OCI-M1 (cell line): ENCODE measurements around the gene HIP1.
"Not testable (repeated sequence)": the region's sequence is repeated elsewhere in the genome, so short reads cannot be mapped to it uniquely, and the experiment has no call there.

Experiments
- DNase-seq: peaks from one replicate; lab custom pipeline; 2025; lab: John Stamatoyannopoulos, UW

The HIP1 gene

DNA sequence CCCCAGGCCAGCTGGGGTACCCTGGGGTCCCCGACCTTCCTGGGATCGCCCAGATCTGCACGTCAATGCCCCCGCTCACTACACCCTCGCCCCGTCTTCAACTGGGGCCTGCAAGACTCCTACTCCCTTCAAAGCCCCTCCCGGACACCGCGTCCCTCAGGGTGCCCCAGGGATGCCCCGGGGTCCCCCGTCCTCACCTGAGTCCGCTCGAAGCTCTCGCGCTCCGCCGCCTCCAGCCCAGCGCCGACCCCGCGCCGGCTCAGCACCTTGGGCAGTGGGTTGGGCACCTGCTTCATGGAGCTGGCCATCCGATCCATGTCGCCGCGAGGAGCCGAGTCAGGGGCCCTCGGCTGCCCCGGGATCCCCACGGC is at the start of gene HIP1:
Gene HIP1, minus strand, starts transcription at position 338 of the 371 bp plus-strand sequence. Its CDS starts 21 bp downstream, at position 317.
- no peak for DNase-seq

DNA sequence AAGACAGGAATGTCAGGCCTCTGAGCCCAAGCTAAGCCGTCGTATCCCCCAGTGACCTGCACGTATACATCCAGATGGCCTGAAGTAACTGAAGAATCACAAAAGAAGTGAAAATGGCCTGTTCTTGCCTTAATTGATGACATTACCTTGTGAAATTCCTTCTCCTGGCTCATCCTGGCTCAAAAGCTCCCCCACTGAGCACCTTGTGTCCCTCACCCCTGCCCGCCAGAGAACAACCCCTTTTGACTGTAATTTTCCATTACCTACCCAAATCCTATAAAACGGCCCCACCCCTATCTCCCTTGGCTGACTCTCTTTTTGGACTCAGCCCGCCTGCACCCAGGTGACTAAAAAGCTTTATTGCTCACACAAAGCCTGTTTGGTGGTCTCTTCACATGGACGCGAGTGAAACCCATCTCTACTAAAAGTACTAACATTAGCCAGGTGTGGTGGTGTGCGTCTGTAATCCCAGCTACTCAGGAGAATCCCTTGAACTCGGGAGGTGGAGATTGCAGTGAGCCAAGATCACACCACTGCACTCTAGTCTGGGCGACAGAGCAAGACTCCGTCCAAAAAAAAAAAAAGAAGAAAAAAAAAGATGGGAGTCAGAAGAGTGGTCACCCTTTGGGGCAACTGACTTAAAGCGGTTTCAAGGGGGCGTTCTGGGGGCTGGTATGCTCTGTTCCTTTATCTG is 49.6 kb upstream of the HIP1 start:
- DNase-seq, result not testable (repeated sequence)

DNA sequence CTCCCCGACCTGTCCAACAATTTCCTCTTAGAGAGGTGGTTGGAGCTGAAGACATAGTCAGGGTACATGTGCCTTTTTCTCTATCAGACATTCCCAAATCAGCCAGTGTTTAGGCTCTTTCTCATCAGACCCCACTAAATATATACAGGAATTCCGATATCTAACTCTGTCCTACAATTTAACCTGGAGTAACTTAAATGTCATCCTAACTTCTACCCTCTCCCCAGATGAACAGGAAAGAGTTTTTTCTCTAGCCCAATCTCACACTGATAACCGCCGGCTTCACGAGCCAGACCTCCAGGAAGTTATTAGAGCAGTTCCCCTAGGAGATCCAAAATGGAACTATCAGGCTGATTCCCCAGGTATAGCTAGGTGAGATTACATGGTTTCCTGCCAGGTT is 44.3 kb upstream of the HIP1 start:
- DNase-seq, result not testable (repeated sequence)

DNA sequence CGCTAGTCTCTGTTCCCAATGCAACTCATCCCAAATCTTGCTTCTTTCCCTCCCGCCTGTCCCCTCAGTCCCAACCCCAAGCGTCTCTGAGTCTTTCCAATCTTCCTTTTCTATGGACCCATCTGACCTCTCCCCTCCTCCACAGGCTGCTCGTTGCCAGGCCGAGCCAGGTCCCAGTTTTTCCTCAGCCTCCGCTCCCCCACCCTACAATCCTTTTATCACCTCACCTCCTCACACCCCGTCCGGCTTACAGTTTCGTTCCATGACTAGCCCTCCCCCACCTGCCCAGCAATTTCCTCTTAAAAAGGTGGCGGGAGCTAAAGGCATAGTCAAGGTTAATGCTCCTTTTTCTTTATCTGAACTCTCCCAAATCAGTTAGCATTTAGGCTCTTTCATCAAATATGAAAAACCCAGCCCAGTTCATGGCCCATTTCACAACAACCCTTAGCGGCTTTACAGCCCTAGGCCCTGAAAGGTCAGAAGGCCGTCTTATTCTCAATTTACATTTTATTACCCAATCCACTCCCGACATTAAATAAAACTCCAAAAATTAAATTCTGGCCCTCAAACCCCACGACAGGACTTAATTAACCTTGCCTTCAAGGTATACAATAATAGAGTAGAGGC is 42.0 kb upstream of the HIP1 start:
- DNase-seq, result not testable (repeated sequence)

DNA sequence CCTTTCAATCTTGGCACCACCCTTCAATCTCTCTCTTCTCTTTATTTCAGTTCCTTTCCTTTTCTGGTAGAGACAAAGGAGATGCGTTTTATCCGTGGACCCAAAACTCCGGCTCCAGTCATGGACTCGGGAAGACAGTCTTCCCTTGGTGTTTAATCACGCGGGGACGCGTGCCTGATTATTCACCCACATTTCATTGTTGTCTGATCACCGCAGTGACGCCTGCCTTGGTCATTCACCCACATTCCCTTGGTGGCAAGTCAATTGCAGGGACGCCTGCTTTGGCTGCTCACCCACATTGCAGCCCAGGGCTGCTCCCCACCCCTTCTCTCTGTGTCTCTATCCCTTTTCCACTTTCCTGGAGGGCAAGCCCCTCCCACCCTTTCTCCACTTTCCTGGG is 40.8 kb upstream of the HIP1 start:
- not testable (repeated sequence) for DNase-seq

DNA sequence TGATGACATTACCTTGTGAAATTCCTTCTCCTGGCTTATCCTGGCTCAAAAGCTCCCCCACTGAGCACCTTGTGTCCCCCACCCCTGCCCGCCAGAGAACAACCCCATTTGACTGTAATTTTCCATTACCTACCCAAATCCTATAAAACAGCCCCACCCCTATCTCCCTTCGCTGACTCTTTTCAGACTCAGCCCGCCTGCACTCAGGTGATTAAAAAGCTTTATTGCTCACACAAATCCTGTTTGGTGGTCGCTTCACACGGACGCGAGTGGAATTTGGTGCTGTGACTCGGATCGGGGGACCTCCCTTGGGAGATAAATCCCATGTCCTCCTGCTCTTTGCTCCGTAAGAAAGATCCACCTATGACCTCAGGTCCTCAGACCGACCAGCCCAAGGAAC is 40.3 kb upstream of the HIP1 start:
- not testable (repeated sequence) for DNase-seq

DNA sequence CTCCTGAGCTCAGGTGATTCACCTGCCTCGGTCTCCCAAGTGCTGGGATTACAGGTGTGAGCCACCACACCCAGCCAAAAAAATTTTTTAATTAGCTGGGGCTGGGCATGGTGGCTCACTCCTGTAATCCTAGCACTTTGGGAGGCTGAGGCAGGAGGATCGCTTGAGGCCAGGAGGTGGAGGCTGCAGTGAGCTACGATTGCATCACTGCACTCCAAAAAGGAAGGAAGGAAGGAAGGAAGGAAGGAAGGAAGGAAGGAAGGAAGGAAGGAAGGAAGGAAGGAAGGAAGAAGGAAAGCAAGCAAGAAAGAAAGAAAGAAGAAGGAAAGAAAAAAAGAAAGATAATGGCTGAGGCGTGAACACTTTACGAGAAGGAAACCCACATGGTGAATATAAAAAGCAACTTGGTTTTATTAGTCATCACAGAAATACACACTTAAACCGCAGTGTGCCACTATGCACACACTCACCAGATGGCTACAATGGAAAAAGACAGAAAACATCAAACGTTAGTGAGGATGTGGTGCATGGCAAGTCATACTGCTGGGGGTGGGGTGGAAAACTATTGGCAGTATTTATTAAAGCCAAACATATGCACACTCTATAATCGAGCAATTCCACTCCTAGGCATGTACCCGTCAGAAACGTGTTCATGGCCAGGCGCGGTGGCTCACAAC is 37.7 kb upstream of the HIP1 start:
- peak; percentile 35 for DNase-seq

DNA sequence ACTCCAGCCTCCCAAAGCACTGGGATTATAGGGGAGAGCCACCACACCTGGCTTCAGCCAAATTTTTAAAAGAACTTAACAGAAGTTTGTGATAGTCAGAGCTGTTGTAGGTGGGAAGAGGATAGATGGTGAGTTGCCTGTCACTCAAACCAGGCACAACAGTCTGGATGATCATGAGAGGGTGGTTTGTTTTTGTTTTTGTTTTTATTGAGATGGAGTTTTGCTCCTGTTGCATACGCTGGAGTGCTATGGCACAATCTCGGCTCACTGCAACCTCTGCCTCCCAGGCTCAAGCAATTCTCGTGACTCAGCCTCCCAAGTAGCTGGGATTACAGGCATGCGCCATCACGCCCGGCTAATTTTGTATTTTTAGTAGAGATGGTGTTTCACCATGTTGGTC is 35.2 kb upstream of the HIP1 start:
- not testable (repeated sequence) for DNase-seq

DNA sequence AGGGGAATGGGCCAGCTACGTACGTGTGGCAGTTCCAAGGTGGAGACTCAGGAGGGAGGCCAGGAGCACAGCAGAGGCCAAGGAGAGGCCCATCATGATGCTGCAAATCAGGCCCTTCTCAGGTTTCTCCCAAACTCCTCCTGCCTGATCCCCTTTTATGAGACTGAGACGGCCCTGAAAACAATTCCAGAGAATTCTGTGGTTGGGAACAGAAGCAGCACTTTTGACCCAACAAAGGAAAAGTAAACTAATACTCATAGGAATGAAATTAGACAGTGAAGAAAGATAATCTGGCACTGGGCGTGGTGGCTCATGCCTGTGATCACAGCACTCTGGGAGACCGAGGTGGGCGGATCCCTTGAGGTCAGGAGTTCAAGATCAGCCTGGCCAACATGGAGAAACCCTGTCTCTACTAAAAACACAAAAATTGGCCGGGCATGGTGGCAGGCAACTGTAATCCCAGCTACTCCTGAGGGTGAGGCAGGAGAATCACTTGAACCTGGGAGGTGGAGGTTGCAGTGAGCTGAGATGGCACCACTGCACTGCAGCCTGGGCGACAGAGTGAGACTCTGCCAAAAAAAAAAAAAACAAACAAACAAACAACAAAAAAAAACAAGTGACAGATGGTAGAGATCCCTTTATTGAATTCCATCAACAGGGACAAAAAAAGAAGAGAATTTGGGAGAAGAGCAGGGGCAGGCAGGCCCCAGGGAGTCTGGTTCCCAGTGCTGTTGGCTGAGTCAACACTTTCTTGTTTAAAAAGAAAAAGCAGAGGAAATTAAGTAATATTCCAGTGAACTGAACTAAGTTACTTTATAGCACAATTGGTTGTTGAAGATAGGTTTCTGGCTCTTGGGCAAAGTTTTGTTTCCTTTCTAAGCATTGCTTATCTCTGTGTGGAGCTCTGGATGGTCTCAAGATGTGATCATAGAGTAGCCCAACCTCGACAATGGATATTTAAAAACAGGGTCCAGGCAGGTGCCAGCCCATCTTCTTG is 33.6 kb upstream of the HIP1 start, which contains the start of gene CCL26:
Gene CCL26, minus strand, starts transcription at position 131 of the 997 bp plus-strand sequence. Its CDS starts 35 bp downstream, at position 96.
- DNase-seq, result no peak

DNA sequence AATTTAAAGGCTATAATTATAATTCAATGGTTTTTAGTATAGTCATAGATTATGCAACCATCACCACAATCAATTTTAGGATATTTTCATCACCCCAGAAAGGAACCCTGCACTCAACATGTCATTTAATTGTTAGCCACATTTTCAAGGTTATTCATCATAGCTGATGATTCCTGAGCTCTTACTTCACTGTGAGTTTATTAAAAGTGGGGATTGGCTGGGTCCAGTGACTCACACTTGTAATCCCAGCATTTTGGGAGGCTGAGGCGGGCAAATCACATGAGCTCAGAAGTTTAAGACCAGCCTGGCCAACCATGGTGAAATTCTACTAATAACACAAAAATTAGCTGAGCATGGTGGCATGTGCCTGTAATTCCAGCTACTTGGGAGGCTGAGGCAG is 32.5 kb upstream of the HIP1 start:
- no peak for DNase-seq

DNA sequence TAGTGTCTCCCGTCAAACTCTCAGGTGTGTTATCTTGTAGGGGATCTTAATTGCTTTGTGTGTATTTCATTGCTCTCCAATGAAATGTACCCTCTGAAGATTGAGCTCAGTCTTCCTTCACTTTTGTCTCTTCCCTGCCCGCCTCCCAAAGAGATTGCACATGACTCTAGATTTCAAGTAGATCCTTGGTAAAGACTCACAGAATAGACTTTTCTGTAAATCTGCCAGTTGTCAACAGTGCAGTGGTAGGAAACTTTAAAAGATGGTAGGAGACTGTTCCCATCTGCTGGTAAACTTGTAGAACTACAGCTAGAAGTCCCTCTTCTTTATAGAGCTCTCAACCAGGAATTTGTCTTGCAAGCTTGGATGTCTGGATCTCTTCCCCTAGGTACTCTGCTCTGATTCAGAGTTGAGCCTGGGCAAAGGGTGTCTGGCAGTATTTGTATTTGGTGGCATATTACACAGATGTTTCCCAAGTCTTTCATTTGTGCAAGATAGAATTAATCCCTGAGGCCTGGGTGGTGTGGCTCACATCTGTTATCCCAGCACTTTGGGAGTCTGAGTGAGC is 23.7 kb upstream of the HIP1 start:
- peak; percentile 78 for DNase-seq

DNA sequence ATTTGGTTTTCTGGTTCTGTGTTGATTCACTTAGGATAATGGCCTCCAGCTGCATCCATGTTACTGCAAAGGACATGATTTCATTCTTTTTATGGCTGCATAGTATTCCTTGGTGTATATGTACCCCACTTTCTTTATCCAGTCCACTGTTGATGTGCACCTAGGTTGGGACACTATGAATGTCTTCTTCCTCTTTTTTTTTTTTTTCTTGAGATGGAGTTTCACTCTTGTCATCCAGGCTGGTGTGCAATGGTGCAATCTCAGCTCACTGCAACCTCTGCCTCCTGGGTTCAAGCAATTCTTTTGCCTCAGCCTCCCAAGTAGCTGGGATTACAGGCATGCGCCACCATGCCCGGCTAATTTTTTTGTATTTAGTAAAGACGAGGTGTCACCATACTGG is 23.1 kb upstream of the HIP1 start:
- DNase-seq, result not testable (repeated sequence)

DNA sequence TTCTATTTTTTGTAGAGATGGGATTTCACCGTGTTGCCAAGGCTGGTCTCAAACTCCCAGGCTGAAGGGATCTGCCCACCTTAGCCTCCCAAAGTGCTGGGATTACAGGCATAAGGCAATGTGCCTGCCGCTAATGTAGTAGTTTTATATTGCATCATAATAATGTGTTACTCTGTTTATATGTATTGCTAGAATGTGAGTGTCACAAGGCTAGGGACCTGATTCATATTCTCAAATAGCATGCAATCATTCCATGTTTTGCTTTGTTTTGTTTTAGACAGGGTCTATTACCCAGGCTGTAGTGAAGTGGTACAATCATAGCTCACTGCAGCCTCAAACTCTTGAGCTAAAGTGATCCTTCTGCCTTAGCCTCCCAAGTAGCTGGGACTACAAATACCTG is 19.8 kb upstream of the HIP1 start:
- no peak for DNase-seq

DNA sequence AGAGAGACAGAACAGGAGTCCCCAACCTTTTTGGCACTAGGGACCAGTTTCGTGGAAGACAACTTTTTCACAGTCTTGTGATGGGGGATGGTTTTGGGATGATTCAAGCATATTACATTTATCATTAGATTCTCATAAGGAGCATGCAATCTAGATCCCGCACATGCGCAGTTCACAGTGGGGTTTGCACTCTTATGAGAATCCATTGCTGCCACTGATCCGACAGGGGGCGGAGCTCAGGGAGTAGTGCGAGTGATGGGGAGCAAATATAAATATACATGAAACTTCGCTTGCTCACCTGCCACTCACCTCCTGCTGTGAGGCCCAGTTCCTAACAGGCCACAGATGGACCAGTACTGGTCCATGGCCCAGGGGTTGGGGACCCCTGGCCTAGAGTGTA is 19.1 kb upstream of the HIP1 start:
- no peak for DNase-seq

DNA sequence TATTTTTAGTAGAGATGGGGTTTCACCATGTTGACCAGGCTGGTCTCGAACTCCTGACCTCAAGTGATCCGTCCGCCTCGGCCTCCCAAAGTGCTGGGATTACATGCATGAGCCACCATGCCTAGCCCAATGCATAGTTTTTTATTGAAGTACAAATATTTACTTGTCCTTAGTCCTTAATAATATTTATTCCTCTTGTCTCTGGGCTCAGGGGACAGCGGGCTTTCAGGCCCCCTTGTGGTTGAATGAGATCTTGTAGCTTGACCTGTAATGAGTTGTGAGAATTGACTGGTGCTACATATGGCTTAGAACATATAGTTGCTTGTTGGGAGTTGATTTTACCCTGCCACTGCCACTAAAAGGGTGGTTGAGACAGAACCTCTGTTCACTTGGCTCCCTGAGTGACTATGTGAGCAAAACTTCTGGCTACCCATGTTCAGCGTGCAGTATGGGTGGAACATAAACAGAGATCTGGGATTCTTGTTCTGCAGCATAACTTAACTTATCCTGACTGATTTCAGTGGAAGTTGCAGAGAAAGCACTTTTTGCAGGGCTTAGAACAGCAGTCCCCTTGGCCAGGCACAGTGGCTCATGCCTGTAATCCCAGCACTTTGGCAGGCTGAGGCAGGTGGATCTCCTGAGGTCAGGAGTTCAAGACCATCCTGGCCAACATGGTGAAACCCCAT is 18.4 kb upstream of the HIP1 start:
- peak; percentile 64 for DNase-seq

DNA sequence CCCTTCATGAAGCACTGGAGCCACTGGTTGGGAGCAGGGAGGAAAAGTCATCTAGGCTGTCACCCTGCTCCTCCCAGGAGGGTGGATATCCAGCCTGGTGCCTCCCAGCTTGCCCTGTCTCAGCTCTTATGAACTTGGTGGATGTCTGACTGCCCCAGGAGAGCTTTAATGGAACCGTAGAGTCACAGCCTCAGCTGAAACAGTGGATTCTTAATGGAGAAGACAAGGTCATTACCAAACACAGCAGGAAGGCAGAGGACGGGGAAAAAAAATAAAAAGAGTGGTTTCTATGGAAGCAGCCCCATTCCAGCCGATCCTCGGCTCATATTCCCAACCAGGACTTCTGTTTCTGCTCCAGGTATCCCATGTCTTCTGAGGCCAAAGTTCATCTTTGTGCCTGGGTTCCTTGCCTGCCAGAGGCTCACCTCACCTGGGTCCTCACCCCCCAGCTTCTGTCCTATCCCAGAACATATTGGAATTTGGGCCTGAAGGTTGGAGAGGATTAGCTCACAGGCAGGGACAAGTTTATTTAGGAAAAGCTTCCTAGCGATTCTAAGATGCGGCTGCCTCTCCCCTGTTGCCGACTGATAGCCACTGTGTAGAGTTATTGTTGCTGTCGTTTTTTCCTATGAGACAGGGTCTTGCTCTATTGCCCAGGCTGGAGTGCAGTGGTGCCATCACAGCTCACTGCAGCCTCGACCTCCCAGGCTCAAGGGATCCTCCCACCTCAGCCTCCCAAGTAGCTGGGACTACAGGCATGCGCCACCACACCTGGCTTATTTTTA is 17.7 kb upstream of the HIP1 start:
- DNase-seq, result no peak

DNA sequence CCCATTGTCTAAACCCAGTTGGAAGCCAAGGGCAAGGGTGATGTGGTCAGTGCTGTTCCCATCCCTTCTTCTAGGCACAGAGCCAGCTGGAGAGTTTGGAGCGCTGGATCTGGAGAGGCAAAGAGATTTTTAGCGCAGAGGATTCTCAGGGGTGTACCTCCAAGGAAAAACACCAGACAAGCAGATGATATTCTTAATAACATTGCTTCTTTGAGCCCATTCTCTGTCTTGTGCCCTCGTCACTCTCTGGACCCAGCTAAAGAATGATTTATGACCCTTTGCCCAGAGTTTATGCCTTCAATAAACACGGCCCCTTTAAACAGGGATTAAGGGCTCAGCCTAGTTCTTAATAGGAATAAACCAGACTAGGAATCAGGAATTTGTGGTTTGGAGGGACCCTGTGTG is 4.7 kb upstream of the HIP1 start:
- DNase-seq, result no peak

DNA sequence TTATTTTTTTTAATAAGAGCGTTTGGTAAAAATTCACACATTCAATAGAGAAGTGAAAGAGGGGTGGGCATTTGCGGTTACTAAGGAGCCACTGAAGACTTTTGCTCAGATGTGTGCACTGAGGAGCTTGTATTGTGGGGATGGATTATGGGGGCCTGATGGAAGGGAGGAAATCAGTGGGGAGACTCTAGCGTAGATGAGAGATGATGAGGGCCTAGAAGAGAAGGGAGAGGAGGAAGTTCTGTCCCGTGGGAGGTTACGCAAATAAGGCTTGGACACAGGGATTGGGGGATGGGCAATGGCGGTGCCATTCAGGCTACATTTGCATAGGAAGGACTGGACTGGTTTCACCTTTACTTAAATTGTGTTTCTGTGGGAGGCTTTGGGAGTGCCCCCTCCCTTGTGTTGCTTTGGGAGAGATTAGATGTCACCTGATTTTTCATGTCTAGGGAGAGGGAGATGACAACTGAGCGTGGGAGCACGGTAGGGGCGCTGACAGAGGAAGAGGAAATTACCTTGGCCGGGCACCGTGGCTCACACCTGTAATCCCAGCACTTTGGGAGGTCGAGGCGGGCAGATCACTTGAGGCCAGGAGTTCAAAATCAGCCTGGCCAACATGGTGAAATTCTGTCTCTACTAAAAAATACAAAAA is 2.2 kb upstream of the HIP1 start:
- peak; percentile 81 for DNase-seq

DNA sequence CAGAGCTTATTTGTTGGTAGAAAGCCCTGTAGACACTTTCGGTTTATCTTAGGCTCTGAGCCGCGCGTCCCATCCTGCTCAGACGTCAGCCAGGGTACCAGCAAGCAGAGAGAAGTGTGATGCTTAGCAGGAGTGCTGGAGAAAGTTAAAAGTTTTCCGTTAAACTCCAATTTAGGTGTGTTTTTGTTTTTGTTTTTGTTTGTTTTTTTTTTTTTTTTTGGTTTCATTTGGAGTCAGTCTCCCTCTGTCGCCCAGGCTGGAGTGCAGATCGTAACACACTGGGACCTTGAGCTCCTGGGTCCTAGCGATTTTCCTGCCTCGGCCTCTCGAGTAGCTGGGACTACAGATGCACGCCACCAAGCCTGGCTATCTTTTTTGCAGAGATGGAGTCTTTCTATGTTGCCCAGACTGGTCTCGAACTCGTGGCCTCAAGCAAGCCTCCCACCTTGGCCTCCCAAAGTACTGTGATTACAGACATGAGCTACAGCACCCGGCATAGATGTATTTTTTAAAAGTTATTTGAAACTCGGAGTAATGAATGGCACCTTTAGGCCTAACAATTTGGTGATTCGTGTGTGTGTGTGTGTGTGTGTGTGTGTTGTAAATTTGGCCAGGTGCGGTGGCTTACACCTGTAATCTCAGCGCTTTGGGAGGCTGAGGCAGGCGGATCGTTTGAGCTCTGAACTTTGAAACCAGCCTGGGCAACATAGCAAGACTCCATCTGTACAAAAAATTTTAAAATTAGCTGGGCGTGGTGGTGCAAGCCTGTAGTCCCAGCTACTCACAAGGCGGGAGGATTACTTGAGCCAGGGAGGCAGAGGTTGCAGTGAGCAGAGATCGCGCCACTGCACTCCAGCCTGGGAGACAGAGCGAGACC is 1.3 kb upstream of the HIP1 start:
- DNase-seq, result no peak
